ENCODE data around the gene BYSL.

GRCh38 chr6:41974281-41974825, 53.1 kb downstream of the BYSL start:
- TF ChIP-seq POLR2A (IDR thresholded peaks at IDR 0.05; ENCODE audit: low read depth, low read length) (no peak), POLR2AphosphoS5 (IDR thresholded peaks at IDR 0.05; ENCODE audit: low read depth, low read length) (no peak)

All from GM12891 (cell line).